Naive B cell (primary cell): ENCODE measurements around the gene SMC1B. TPM values are rescaled to one million over a fixed set of nuclear protein-coding genes. Genes with fewer than 3 reads are reported as not detected.
"Not testable (repeated sequence)": the region's sequence is repeated elsewhere in the genome, so short reads cannot be mapped to it uniquely, and the experiment has no call there.

Experiments
- ATAC-seq, 2 donors: fragments of 150-1000 bp; cut with Tn5 transposase; 2 replicates each; pipeline ENCODE4 v1.10.0; 2021; ENCODE audit warnings: low read depth in 2 of 2, mild to moderate bottlenecking in 2 of 2, moderate library complexity in 2 of 2
- DNase-seq: peaks from one replicate; pipeline ENCODE4 v3.0.0; 2022
- H3K27ac Mint-ChIP-seq, 6 donors: one replicate each; pipeline ENCODE4 v1.8.0; 2020 to 2022; ENCODE audit warnings: mild to moderate bottlenecking in 6 of 6, mixed read lengths in 6 of 6, moderate library complexity in 5 of 6, inconsistent platforms in 2 of 6
- H3K27me3 Mint-ChIP-seq, 3 donors: one replicate each; pipeline ENCODE4 v1.8.0; 2021 to 2022; ENCODE audit warnings: mixed read lengths in 3 of 3, mild to moderate bottlenecking in 1 of 3
- H3K36me3 Mint-ChIP-seq, 2 donors: one replicate each; pipeline ENCODE4 v1.8.0; 2020 to 2022; ENCODE audit warnings: mixed read lengths in 2 of 2, inconsistent platforms in 1 of 2, mild to moderate bottlenecking in 1 of 2
- H3K4me1 Mint-ChIP-seq, 3 donors: one replicate each; pipeline ENCODE4 v1.8.0; 2020 to 2022; ENCODE audit warnings: mixed read lengths in 3 of 3, inconsistent platforms in 1 of 3, mild to moderate bottlenecking in 1 of 3, moderate library complexity in 1 of 3
- H3K4me3 Mint-ChIP-seq, 8 donors: one replicate each; pipeline ENCODE4 v1.8.0; 2020 to 2022; ENCODE audit warnings: mild to moderate bottlenecking in 8 of 8, mixed read lengths in 8 of 8, moderate library complexity in 8 of 8, inconsistent platforms in 2 of 8
- H3K9me3 Mint-ChIP-seq, 7 donors: one replicate each; pipeline ENCODE4 v1.8.0; 2020 to 2022; ENCODE audit warnings: mixed read lengths in 7 of 7, mild to moderate bottlenecking in 5 of 7, inconsistent platforms in 2 of 7, moderate library complexity in 1 of 7
- polyA plus RNA-seq, 6 donors: library from polyadenylated mRNA; unstranded; fragments of 300-500 nt; fragmentation: Illumina TruSeq; gene quantifications; one replicate each; pipeline ENCODE4 v1.2.3, GENCODE V29; 2021; ENCODE audit warnings: low read depth in 6 of 6

The SMC1B gene
- polyA plus RNA-seq, 6 donors from 2014 or later: not detected

- H3K9me3 Mint-ChIP-seq, H3K4me3 Mint-ChIP-seq, DNase-seq, ATAC-seq, H3K36me3 Mint-ChIP-seq: not testable (repeated sequence)
- peaks cover 8 to 26% (median 11%) of the 10 kb centered on the region in 3 donors for H3K27me3 Mint-ChIP-seq
- peaks cover 13 to 25% (median 20%) of the 10 kb centered on the region in 3 donors for H3K4me1 Mint-ChIP-seq
- peak overlapping the region in 1 of 6 donors; percentile 3 for H3K27ac Mint-ChIP-seq
These were observed 23.6 kb upstream of the SMC1B start for GRCh38 chr22:45436871-45437517.

DNA sequence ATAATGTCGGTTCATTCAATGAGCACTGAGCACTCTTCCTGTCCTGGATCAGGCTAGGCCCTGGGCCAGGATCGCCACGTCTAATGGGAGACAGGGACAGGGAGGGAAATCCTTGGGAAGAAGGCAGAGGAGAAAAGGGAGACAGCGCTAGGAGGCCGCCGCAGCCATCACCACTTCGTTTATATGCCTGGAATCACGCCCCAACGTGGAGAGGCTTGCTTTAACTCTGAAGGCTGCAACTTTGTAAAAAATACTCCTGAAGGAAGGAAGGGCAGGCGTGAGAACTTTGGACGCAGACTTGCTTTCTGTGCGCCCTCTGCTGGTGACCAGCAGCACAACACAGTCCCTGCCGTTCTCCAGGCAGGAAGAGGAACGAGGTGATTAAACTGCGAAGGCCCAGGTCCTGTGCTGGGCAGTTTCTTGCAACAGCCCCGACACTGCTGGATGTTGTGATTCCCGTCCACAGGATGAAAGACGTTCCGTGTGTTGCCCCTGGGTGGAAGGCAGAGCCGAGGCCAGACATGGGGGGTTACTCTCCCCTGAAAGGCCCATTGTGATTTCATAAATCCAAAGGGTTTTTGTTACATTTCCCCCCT, 22.2 kb upstream of the SMC1B start:
- H3K9me3 Mint-ChIP-seq: peaks cover 0 to 2% (median 0%) of the 10 kb centered on the region in 7 donors
- H3K4me1 Mint-ChIP-seq: peaks cover 9 to 21% (median 10%) of the 10 kb centered on the region in 3 donors
- ATAC-seq: peak; percentile 85 to 91
- peaks cover 3 to 17% (median 5%) of the 10 kb centered on the region in 3 donors for H3K27me3 Mint-ChIP-seq
- H3K36me3 Mint-ChIP-seq: no peaks in the 10 kb centered on the region
- DNase-seq: peak; percentile 74
- H3K27ac Mint-ChIP-seq: peak overlapping the region in 3 of 6 donors; percentile 55 to 73 (median 70)
- H3K4me3 Mint-ChIP-seq: peak overlapping the region in 3 of 8 donors; percentile 10 to 75 (median 12)

GRCh38 chr22:45434981-45435380, 21.6 kb upstream of the SMC1B start:
- Mint-ChIP-seq H3K4me1 (peaks cover 8 to 18% (median 8%) of the 10 kb centered on the region in 3 donors), H3K4me3 (peak overlapping the region in 1 of 8 donors; percentile 9), H3K27me3 (peaks cover 0 to 12% (median 5%) of the 10 kb centered on the region in 3 donors), H3K27ac (no peak overlapping the region), H3K36me3 (no peaks in the 10 kb centered on the region), H3K9me3 (peaks cover 0 to 2% (median 0%) of the 10 kb centered on the region in 7 donors)
- ATAC-seq (no peak), DNase-seq (no peak)

DNA sequence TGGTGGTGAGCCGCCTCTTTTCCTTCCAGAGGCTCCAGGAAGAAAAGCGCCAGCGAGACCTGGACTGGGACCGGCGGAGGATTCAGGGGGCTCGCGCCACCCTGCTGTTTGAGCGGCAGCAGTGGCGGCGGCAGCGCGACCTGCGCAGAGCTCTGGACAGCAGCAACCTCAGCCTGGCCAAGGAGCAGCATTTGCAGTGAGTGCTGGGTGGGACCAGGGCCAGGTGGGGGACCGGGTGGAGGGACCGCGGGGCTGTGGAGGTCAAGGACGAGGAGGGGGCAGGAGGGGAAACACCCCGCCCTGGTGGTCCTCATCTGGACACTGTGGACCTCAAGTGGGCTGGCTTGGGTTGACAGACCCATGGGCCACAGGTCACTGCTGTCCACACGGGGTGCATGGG, 17.5 kb upstream of the SMC1B start:
- ATAC-seq (no peak), DNase-seq (no peak)
- peaks cover 0 to 15% of the 10 kb centered on the region in 2 donors for H3K36me3 Mint-ChIP-seq
- H3K27ac Mint-ChIP-seq: no peak overlapping the region
- no peak overlapping the region for H3K4me3 Mint-ChIP-seq
- H3K4me1 Mint-ChIP-seq: peaks cover 25 to 41% (median 25%) of the 10 kb centered on the region in 3 donors
- H3K27me3 Mint-ChIP-seq: peaks cover 0 to 24% (median 4%) of the 10 kb centered on the region in 3 donors
- H3K9me3 Mint-ChIP-seq: peaks cover 0 to 11% (median 8%) of the 10 kb centered on the region in 7 donors

- peak overlapping the region in 2 of 8 donors; percentile 54 to 91 for H3K4me3 Mint-ChIP-seq
These were observed 16.8 kb upstream of the SMC1B start for GRCh38 chr22:45429981-45430775.

DNA sequence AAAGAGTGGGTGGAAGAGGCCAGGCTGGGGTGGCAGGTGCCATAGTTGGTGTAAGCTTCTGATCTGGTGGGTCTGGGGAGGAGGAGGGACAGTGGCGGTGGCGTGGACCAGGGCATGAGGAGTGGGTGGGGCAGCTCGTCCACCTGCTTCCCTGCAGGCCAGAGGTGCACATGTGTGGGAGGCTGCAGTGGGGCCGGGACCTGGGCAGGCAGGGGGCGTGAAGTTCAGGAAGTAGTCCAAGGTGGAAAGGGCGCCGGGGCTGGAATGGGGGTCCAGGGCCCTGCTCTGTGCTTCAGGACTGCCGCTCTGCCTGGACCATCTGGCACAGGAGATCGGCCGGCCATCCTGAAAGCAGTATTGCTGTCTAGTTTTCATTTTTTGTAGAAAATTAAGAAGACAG, 16.0 kb upstream of the SMC1B start:
- Mint-ChIP-seq H3K9me3 (peaks cover 0 to 11% (median 8%) of the 10 kb centered on the region in 7 donors), H3K27ac (peak overlapping the region in 5 of 6 donors; percentile 29 to 90 (median 83)), H3K4me1 (peaks cover 18 to 34% (median 20%) of the 10 kb centered on the region in 3 donors), H3K4me3 (peak overlapping the region in 7 of 8 donors; percentile 44 to 91 (median 66)), H3K27me3 (peaks cover 0 to 25% (median 0%) of the 10 kb centered on the region in 3 donors), H3K36me3 (peaks cover 0 to 16% of the 10 kb centered on the region in 2 donors)
- ATAC-seq (no peak), DNase-seq (no peak)

More at GRCh38 chr22:45429981-45430775, 16.8 kb upstream of the SMC1B start:
- ATAC-seq (no peak), DNase-seq (no peak)
- H3K27ac Mint-ChIP-seq: peak overlapping the region in 1 of 6 donors; percentile 74
- peaks cover 0 to 11% (median 8%) of the 10 kb centered on the region in 7 donors for H3K9me3 Mint-ChIP-seq
- H3K27me3 Mint-ChIP-seq: peaks cover 0 to 25% (median 0%) of the 10 kb centered on the region in 3 donors
- peaks cover 0 to 16% of the 10 kb centered on the region in 2 donors for H3K36me3 Mint-ChIP-seq
- H3K4me1 Mint-ChIP-seq: peaks cover 18 to 34% (median 21%) of the 10 kb centered on the region in 3 donors

- Mint-ChIP-seq H3K4me3 (peak overlapping the region; percentile 44 to 91 (median 72)), H3K27ac (peak overlapping the region in 4 of 6 donors; percentile 29 to 90 (median 76))
- no peak for ATAC-seq
These were observed 15.3 kb upstream of the SMC1B start for GRCh38 chr22:45428391-45429385.

GRCh38 chr22:45427114-45427513, 13.7 kb upstream of the SMC1B start:
- Mint-ChIP-seq H3K36me3 (peaks cover 0 to 16% of the 10 kb centered on the region in 2 donors), H3K27me3 (peaks cover 0 to 25% (median 0%) of the 10 kb centered on the region in 3 donors), H3K9me3 (peaks cover 0 to 11% (median 8%) of the 10 kb centered on the region in 7 donors), H3K27ac (no peak overlapping the region), H3K4me1 (peaks cover 17 to 30% (median 18%) of the 10 kb centered on the region in 3 donors), H3K4me3 (peak overlapping the region in 1 of 8 donors; percentile 35)
- ATAC-seq (no peak), DNase-seq (no peak)

More at GRCh38 chr22:45428391-45429385, 15.3 kb upstream of the SMC1B start:
- peaks cover 0 to 25% (median 0%) of the 10 kb centered on the region in 3 donors for H3K27me3 Mint-ChIP-seq
- peaks cover 0 to 16% of the 10 kb centered on the region in 2 donors for H3K36me3 Mint-ChIP-seq
- H3K4me1 Mint-ChIP-seq: peaks cover 18 to 34% (median 20%) of the 10 kb centered on the region in 3 donors
- DNase-seq: no peak
- H3K9me3 Mint-ChIP-seq: peaks cover 0 to 11% (median 8%) of the 10 kb centered on the region in 7 donors

DNA sequence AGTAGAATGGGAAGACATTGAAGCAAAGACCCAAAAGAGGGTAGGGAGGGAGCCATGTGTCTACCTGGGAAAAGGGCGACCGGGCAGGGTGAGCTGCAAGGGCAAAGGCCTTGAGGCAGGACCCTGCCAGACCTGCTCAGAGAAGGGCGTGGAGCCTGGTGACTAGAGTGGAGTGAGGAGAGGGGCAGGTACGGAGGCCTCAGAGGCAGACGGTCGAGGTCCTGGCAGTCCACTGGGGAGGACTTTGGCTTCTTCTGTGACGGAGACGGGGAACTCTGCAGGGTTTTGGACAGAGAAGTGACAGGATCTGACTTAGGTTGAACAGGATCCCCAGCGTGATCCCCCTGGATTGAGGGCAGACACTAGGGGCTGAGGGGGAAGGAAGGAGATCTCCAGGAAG, 13.0 kb upstream of the SMC1B start:
- Mint-ChIP-seq H3K27me3 (peaks cover 0 to 25% (median 0%) of the 10 kb centered on the region in 3 donors), H3K4me3 (peak overlapping the region in 2 of 8 donors; percentile 25 to 58), H3K4me1 (peaks cover 17 to 25% (median 18%) of the 10 kb centered on the region in 3 donors), H3K36me3 (peaks cover 0 to 16% of the 10 kb centered on the region in 2 donors), H3K9me3 (peaks cover 0 to 11% (median 8%) of the 10 kb centered on the region in 7 donors), H3K27ac (no peak overlapping the region)
- ATAC-seq (no peak), DNase-seq (no peak)

DNA sequence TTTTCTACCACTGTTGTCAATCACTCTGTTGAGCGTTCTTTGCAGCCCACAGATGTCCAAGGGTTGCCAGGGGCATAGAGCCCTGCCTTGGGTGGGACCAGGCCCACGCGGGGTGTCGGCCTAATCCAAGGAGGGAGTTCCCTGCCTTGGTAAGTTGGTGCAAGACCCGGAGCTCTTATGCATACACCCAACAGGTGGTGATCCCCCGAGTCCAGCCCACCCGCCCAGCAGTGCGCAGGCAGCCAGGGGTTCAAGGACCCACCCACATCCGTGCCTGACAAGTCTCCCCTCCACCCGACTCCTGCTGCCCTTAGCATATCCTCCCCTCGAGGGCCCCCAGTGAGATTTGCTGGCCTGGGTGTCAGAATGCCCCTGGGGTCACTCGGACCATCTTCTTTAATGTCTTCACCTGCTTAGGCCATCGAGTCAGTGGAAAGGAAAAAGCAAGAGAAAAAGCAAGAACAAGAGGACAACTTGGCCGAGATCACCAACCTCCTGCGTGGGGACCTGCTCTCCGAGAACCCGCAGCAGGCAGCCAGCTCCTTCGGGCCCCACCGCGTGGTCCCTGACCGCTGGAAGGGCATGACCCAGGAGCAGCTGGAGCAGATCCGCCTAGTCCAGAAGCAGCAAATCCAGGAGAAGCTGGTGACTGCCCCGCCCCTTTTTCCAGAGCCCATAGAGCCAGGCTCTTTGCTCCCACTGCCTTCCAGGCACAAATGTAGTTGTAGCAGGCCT, 12.3 kb upstream of the SMC1B start:
- ATAC-seq (no peak), DNase-seq (no peak)
- Mint-ChIP-seq H3K27me3 (peaks cover 0 to 25% (median 0%) of the 10 kb centered on the region in 3 donors), H3K4me1 (peaks cover 17 to 25% (median 18%) of the 10 kb centered on the region in 3 donors), H3K36me3 (peaks cover 0 to 16% of the 10 kb centered on the region in 2 donors), H3K27ac (no peak overlapping the region), H3K9me3 (peaks cover 0 to 11% (median 8%) of the 10 kb centered on the region in 7 donors), H3K4me3 (peak overlapping the region in 1 of 8 donors; percentile 58)

DNA sequence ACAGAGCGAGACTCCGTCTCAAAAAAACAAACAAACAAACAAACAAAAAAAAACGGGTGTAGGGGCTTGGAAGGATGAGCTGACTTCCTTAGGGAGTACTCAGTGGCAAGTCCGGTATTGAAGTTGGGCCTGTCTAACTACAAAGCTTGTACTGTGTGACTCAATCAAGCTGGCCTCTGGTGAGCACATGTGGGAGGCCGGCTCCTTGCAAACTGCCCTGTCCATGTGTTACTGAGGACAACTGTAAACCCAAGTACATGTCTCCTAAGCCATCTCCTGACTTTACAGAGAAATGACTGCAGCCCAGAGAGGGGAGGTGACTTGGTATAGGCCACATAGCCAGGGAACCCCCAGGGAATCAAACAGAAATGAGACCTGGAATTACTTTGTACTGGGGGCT, 11.7 kb upstream of the SMC1B start:
- H3K27ac Mint-ChIP-seq: no peak overlapping the region
- H3K27me3 Mint-ChIP-seq: peaks cover 0 to 25% (median 0%) of the 10 kb centered on the region in 3 donors
- H3K4me1 Mint-ChIP-seq: peaks cover 17 to 25% (median 18%) of the 10 kb centered on the region in 3 donors

More for the DNA sequence above, 11.7 kb upstream of the SMC1B start:
- Mint-ChIP-seq H3K36me3 (peaks cover 0 to 16% of the 10 kb centered on the region in 2 donors), H3K9me3 (peaks cover 0 to 11% (median 10%) of the 10 kb centered on the region in 7 donors), H3K4me3 (no peak overlapping the region)
- DNase-seq (no peak), ATAC-seq (no peak)
